ENCODE results near the gene CHSY1.

GRCh38 chr15:101162701-101163483 is 89.0 kb downstream of the CHSY1 start:
- no peak for TF ChIP-seq JUN (CRISPR knock-in tag; IDR thresholded peaks at IDR 0.05)
- TF ChIP-seq MATR3 (CRISPR knock-in tag; IDR thresholded peaks at IDR 0.05) = no peak
- TF ChIP-seq, protein P1, sequence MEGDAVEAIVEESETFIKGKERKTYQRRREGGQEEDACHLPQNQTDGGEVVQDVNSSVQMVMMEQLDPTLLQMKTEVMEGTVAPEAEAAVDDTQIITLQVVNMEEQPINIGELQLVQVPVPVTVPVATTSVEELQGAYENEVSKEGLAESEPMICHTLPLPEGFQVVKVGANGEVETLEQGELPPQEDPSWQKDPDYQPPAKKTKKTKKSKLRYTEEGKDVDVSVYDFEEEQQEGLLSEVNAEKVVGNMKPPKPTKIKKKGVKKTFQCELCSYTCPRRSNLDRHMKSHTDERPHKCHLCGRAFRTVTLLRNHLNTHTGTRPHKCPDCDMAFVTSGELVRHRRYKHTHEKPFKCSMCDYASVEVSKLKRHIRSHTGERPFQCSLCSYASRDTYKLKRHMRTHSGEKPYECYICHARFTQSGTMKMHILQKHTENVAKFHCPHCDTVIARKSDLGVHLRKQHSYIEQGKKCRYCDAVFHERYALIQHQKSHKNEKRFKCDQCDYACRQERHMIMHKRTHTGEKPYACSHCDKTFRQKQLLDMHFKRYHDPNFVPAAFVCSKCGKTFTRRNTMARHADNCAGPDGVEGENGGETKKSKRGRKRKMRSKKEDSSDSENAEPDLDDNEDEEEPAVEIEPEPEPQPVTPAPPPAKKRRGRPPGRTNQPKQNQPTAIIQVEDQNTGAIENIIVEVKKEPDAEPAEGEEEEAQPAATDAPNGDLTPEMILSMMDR (CRISPR knock-in tag; IDR thresholded peaks at IDR 0.05) = no peak
- TF ChIP-seq MXD1 (CRISPR knock-in tag; IDR thresholded peaks at IDR 0.05) = no peak
- TF ChIP-seq ZNF609 (CRISPR knock-in tag; IDR thresholded peaks at IDR 0.05; ENCODE audit: borderline replicate concordance) = no peak
- TF ChIP-seq RERE (CRISPR knock-in tag; IDR thresholded peaks at IDR 0.05; ENCODE audit: low read depth) = no peak
- TF ChIP-seq ZNF510 (CRISPR knock-in tag; IDR thresholded peaks at IDR 0.05; ENCODE audit: low read depth) = no peak

Data from HepG2 (cell line).